GM18519 (cell line): ENCODE results near the gene METTL14.

Experiments used
- ATAC-seq: cut with Tn5 transposase; IDR thresholded peaks from one replicate; pipeline ENCODE4 v1.9.1; 2021; ENCODE audit warnings: mild to moderate bottlenecking, moderate library complexity; ENCODE audit not compliant: unreplicated experiment, low FRiP score

The METTL14 gene

GRCh38 chr4:118756958-118757357, 71.8 kb downstream of the METTL14 start:
- ATAC-seq: no peak

DNA sequence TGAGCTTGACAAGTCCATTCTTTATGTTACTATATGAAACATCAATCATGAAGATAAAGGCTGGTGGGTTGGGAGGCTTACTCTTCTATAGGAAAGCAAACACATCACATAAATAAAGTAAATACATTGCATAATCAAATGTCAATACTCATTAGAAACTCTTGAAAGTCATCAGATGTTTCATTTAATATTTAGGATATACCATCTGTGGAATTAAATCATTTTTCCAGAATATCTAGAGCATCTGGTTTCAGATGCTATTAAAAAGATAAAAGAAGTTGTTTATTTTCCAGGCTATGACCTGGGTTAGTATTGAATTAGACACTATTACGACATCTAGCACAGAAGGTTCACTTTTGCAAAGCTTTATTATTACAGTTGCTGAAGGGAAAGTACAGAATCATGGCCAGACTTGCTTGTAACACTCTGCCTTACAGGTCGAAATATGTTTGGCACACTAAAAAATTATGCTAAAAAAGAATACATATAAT, 72.6 kb downstream of the METTL14 start:
- no peak for ATAC-seq

DNA sequence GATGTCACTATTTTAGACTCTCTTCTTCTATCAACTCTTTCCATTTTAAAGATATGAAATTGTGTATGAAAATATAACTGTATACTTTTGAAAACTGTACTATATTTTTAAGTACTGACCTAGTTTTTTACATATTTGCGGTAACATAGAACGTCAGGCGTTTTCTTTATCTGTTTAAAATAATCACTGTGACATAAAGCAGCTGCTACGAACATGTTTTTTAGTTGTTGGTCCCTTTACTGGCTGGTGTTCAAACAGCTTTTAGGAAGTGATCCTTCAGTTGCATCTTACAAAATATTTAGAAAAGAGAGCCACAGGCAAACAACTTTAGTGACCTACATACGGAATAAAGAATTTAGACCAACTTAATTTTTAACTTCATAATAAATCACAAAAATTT, 73.1 kb downstream of the METTL14 start:
- no peak for ATAC-seq

DNA sequence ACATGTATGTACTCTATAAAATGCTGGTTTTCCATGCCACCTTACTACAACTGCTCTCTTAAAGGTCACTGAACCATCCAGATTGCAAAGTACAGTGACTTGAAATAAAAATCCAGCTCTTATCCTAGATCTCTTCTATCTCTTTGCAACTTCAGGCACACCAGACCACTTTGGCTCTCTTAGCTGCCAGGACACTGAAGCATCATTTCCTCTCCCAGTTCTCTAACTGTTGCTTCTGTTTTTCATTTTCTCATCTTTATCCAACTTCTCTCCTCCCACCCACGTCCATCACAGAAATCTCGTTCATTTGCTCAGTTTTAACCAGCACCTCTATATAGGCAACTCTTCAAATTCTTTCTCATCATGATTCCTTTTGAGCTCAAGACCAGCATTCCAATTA, 74.3 kb downstream of the METTL14 start:
- ATAC-seq: no peak

DNA sequence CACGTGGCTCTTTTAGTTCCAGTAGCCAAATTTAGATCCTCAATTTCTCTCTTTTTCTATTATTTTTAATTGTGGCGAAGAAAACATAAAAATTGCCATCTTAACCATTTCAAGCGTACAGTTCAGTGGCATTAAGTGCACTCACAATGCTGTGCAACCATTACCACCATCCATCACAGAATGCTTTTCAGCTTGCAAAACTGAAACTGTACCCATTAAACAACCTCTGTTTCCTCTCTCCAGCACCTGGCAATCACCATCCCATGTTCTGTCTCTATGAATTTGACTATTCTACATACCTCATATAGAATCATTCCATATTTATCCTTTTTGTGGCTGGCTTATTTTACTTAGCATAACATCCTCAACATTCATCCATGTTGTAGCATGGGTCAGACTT, 74.9 kb downstream of the METTL14 start:
- peak; percentile 16 for ATAC-seq

DNA sequence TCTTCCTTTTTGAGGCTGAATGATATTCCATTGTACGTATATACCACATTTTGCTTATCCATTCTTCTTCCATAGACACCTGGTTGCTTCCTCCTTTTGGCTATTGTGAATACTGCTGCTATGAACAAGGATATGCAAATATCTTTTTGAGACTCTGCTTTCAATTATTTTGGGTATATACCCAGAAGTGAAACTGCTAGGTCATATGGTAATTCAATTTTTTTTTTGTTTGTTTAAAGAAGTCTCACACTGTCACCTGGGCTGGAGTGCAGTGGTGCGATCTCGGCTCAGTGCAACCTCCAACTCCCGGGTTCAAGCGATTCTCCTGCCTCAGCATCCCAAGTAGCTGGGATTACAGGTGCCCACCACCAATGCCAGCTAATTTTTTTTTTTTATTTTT, 75.3 kb downstream of the METTL14 start:
- peak; percentile 99 for ATAC-seq

DNA sequence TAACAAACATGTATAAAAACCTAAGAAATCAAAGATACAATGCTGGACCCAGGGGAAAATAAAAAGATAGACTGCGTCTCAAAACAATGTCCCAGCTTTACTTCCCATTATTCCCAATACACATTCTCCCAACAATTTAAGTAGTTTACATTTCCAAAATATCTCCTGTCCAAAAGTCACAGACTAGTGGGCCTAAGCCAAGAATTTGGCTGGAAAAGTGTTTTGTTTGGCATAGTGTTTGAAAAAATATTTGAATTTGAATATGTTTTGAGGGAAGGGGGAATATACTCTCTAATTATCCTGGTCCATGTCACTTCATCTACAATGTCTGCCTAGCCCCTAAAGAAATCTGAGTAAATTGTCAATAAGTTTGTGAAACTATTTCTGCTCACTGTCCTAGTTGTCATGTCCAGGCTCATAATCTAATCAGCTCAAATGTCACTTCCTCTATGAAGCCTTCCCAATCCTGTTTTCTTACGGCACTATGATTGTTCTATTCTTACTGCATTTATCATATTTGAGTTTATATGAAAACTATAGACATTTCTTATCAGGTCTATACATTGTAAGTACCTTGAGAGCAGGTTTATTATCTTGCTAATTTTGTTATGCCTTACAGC, 76.3 kb downstream of the METTL14 start:
- no peak for ATAC-seq

GRCh38 chr4:118762155-118762554, 77.0 kb downstream of the METTL14 start:
- no peak for ATAC-seq

DNA sequence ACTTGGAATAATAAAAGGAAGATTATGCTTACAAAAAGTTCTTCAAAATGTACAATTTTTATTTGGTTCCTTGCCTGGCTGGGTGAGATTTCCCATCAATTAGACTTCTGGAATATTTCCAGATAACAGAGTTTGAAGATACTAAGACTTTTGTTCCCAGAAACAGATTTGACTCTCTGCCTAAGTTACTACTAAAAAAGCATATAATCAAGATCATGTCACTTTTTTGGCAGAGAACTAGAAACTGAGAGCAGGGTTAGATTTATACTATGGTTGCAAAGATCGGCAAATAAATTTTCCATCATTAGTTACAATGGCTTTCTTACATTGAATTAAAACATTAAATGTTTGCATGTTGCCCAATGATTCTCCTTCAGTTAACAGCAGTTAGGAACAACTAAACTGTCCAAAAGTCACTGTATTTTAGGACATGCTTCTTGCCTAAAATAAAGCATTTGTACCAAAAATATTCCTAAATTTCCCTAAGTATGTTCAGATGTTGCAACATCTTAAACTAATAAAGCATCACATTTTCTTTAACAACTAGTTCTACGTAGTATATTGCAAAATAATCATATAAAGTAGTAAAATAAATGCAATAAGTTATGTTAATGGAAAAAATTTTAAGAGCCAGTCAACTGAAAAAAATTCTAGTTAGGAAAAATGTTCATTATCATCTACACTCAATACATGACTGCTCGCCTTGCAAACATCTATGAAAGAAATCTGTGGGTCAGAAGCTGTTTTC, 77.7 kb downstream of the METTL14 start:
- no peak for ATAC-seq
